Muscle of back (tissue), 11 donors: ENCODE data around the gene CCSAP. TPM values are rescaled to one million over a fixed set of nuclear protein-coding genes. Genes with fewer than 3 reads are reported as not detected.
A peak's percentile ranks its signal among the peaks of the same experiment; 100 is the strongest.
"Not testable (repeated sequence)": the region's sequence is repeated elsewhere in the genome, so short reads cannot be mapped to it uniquely, and the experiment has no call there.

Source experiments
- DNase-seq, 3 donors: peaks; one replicate each; pipeline versions ENCODE4 v3.0.0 to v3.0.0-alpha.2; 2013
- polyA plus RNA-seq, 10 donors: library from polyadenylated mRNA; unstranded; fragments of 120-200 nt; gene quantifications; one replicate each; pipeline ENCODE4 v1.2.1, GENCODE V29; 2013; ENCODE audit not compliant: insufficient read length in 10 of 10

CCSAP gene
- polyA plus RNA-seq, 10 donors: 5.4 to 9.6 (median 6.5) TPM

GRCh38 chr1:229326601-229327000, 16.2 kb downstream of the CCSAP start:
- no peak for DNase-seq

GRCh38 chr1:229325853-229326487, 16.9 kb downstream of the CCSAP start:
- no peak for DNase-seq

GRCh38 chr1:229325401-229325800, 17.4 kb downstream of the CCSAP start:
- DNase-seq: no peak

GRCh38 chr1:229323885-229324553, 18.8 kb downstream of the CCSAP start:
- DNase-seq: no peak

DNA sequence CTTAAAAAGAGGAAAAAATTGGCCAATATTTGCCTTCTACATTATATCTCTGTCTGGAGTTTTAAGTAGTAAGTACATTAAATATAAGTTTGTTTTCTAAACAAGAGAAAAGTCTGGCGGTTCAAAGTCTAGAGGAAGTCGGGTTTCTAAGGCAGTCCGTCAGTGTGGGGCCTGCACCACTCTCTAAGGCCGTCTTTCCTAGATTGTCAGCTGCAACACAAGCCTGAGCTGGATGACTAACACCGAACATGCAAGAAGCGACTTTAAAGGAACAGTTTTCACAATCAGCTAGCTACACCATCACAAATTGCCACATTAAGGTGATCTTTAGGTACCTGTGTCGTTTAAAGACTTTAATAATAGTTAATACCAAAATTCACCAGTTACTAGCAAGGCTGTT, 19.6 kb downstream of the CCSAP start:
- no peak for DNase-seq

GRCh38 chr1:229319487-229319886, 23.4 kb downstream of the CCSAP start:
- DNase-seq: no peak

DNA sequence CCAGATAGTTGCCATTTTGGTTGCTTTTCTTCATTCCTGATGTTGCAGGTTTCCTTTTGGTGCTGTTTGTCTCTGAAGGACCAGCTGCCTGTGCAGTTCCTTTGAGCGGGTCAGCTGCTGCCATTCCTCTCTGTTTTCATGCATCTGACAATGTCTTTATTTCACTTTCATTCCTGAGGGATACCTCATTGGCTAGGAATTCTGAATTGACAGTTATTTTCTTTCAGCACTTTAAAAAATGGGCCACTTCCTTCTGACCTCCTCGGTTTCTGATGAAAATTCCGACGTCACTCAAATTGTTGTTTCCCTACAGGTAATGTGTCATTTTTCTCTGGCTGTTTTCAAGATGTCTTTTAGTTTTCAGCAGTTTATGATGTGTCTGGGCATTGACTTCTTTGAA, 24.8 kb downstream of the CCSAP start:
- peak in 1 of 3 donors; percentile 1 for DNase-seq

DNA sequence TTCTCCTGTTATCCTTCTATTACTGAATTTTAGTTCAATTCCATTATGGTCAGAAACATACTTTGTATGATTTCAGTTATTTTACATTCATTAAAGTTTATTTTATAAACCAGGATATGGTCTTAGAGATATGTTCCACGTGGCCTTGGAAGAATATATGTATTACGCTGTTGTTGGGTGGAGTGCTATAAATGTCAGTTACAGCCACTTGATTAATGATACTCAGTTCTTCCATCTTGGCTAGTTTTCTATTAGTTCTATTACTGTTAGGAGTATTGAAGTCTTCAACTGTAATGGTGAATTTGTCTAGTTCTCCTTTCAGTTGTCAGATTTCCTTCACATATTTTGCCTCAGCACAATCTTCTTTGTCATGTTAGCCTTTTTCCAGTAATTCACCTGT, 26.7 kb downstream of the CCSAP start:
- DNase-seq: no peak

DNA sequence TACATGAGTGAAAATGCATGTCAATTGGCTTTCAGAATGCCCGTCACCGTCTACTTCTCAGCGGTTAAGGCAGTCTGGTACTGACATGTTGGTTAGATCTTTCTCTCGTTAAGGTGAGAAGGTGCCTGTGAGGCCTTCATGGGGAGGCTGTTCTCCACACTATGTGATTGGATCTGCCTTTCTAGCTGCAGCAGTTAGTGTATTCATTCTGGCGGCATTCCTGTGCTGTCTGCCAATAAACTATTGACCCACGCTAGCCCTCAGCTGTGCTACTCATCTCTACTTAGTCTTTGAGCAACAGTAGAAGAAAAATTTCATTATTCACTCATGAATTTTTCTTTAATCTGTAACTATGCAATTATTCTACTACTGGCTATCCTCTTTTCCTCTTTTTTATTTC, 32.0 kb downstream of the CCSAP start:
- peak; percentile 3 to 52 (median 48) for DNase-seq

- DNase-seq: no peak
Observed at GRCh38 chr1:229309684-229310083, 33.2 kb downstream of the CCSAP start.

- DNase-seq: no peak
Observed at GRCh38 chr1:229309074-229309473, 33.8 kb downstream of the CCSAP start.

- no peak for DNase-seq
Observed at GRCh38 chr1:229305392-229305791, 37.5 kb downstream of the CCSAP start.

DNA sequence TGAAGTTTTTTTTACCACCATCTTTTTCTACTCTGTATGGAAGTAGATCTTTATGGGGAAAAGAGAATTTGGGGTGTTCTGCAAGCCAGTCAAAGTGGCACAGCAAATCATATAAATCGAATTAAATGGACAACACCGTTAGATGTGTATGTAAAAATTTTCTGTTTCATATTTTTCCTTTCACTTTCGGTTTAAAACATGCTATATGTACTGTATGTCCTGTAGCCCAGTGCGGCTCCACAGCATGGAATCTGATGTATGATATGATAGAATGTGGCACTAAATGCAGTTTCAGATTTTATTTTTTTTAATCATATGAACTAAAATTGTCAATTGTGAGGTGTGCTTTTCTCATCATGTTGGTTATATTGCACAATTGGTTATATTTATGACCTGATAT, 39.0 kb downstream of the CCSAP start:
- no peak for DNase-seq

DNA sequence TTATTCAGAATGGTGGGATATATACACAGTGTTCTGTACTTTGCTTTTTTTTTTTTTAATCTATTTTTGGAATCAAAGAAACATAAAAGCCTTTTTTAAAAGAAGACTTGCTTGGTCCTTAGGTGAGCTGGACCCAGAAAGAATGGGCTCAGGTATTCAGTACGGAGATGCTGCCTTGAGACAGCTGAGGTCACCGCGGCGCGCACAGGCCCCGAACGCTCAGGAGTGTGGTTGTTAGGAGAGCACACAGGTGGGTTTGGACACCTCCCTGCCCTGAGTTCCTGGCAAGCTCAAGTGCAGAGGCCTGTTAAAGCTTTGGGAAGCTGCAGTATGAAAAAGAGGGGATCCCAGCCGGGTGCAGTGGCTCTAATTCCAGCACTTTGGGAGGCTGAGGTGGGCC, 40.1 kb downstream of the CCSAP start:
- DNase-seq: no peak

DNA sequence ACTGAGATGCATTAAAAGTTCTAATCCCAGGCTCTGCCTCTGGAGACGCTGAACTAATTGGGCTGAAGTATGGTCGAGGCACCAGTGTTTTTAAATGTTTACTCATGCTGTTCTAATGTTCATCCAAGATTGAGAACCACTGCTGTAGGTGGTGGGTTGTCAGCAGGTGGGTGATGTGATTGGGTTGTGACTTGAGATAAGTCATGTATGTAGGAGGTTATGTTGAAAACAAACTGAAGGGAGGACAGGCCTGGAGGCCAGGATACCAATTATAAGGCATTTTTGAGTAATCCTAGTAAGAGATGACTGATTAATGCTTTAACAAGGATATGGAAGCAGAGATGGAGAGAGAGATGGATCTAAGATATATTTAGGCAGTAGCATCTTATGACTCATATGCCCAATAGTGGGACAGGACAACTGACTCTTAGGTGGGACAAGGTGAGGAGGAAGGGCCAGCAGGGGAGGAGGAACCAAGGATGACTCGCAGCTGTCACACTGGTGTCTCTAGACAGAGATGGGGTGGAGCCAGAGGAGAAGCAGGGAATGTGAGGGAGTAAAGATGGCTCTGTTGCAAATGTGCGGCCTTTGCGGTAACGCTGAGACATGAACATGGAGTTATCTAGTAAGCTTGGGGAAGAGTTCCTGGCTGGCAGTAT, 42.6 kb downstream of the CCSAP start:
- no peak for DNase-seq

DNA sequence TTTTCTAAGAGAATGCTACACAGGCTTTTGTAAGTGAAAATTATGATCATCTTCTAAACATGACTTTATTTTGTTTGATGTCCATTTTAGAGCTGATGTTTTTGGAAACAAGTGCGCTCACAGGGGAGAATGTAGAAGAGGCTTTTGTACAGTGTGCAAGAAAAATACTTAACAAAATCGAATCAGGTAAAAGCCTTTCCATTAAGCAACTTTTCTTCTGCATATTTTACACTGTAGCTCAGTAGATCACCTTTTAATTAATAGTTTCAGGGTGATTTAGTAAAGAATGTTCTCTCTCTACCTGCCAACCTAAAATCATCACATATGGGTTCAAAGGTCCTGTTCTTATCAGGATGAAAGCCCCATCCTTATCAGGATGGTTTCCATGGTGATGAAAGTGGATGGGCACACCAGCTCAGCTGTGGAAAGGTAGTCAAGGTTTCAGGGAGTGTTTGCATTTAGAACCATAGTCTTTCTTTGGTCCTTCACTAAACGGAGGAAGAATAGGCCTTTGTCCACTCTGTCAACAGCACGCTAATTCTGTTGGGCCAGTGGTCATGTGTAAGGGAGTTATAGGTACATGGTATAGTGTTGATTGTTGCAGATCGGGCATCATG, 43.9 kb downstream of the CCSAP start:
- DNase-seq: no peak

GRCh38 chr1:229298420-229298819, 44.4 kb downstream of the CCSAP start:
- DNase-seq: no peak

GRCh38 chr1:229297746-229298145, 45.1 kb downstream of the CCSAP start:
- DNase-seq: no peak

- DNase-seq: peak; percentile 12 to 45 (median 13)
Observed at GRCh38 chr1:229296541-229296941, 46.3 kb downstream of the CCSAP start.

- no peak for DNase-seq
Observed at GRCh38 chr1:229295745-229296144, 47.1 kb downstream of the CCSAP start.

GRCh38 chr1:229293528-229294204, 49.2 kb downstream of the CCSAP start:
- no peak for DNase-seq

GRCh38 chr1:229291686-229292085, 51.2 kb downstream of the CCSAP start:
- not testable (repeated sequence) for DNase-seq
